ENCODE results near the gene CCDC138.

Gene CCDC138

DNA sequence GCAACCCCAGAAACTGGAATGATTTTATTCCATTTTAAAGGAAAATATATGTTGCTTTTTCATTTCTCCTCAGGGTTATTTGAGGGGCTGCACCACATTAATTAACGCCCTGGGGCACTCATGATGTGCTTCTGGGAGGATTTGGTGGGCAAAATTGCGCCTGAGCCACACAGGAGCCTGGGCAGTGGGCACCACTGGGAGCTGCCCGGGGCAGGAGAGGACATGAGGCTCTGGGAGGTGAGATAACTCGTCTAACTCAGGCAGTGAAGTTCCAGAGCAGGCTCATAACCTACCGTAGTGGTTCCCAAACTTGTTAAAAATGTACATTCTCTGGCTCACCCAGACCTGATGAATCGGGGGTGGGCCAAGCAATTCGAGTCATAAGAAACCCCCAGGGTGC lies 134.1 kb downstream of the CCDC138 start:
- Histone ChIP-seq H3K36me3 (ENCODE audit: control insufficient read depth, insufficient read depth, low read length) (no peaks in the 10 kb centered on the region), H3K27me3 (replicated peaks; ENCODE audit: control insufficient read depth, insufficient read depth, low read length) (no peaks in the 10 kb centered on the region; the same call in none of the 2 replicates), H3K4me3 (replicated peaks; ENCODE audit: low read depth, low read length) (no peak overlapping the region)
- no peak for DNase-seq (ENCODE audit: extremely low read depth, insufficient read length)
- TF ChIP-seq, protein P1, sequence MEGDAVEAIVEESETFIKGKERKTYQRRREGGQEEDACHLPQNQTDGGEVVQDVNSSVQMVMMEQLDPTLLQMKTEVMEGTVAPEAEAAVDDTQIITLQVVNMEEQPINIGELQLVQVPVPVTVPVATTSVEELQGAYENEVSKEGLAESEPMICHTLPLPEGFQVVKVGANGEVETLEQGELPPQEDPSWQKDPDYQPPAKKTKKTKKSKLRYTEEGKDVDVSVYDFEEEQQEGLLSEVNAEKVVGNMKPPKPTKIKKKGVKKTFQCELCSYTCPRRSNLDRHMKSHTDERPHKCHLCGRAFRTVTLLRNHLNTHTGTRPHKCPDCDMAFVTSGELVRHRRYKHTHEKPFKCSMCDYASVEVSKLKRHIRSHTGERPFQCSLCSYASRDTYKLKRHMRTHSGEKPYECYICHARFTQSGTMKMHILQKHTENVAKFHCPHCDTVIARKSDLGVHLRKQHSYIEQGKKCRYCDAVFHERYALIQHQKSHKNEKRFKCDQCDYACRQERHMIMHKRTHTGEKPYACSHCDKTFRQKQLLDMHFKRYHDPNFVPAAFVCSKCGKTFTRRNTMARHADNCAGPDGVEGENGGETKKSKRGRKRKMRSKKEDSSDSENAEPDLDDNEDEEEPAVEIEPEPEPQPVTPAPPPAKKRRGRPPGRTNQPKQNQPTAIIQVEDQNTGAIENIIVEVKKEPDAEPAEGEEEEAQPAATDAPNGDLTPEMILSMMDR (IDR thresholded peaks at IDR 0.05; ENCODE audit: insufficient read depth, low read length, poor library complexity, severe bottlenecking): no peak

DNA sequence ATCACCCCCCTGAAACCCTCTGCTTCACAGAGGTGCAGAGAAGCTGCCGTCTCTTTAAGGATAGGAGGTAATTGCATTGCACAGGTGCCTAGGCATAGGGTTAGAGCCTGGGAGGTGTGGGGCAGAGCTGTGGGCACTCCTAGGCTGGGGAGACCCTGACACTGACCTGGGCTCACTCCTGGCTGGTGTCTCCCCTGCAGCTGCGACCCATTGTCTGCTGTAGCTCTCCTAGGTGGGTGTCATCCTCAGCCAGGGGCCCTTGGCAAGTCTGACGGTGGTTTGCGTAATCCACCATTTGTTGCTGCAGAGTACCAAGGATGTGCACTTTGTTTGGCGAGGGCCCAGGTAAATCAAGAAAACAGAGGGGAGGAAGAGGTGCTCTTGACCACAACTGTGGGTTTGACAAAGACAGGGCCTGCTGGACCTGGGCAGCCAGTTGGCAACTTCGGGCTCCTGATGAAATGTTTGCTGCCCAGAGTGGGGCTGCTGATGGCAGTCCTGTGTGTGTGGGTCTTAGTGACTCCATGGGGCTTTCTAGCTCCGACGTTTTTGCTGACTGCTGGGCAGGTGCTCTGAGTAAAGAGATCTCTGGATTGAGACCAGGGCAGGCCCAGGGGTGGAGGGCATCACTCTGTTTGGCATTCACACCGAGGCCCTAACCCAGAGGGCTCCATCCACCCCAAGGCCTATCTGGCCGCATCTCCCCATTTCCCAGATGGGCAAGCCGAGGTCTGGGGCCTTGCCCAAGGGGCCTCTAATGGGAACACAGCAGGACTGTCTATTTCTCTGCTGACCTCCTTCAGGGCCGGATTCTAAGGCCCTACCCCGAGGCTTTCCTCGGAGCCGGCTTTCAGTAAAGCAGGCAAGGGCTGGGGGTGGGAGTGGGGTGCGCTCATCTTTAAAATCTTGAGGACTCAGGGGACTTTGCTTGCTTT lies 134.8 kb downstream of the CCDC138 start:
- DNase-seq (ENCODE audit: extremely low read depth, insufficient read length): no peak
- Histone ChIP-seq H3K27me3 (replicated peaks; ENCODE audit: control insufficient read depth, insufficient read depth, low read length) (no peaks in the 10 kb centered on the region; the same call in none of the 2 replicates), H3K36me3 (ENCODE audit: control insufficient read depth, insufficient read depth, low read length) (no peaks in the 10 kb centered on the region), H3K4me3 (replicated peaks; ENCODE audit: low read depth, low read length) (no peak overlapping the region)
- TF ChIP-seq, protein P1 (IDR thresholded peaks at IDR 0.05; ENCODE audit: insufficient read depth, low read length, poor library complexity, severe bottlenecking): no peak

DNA sequence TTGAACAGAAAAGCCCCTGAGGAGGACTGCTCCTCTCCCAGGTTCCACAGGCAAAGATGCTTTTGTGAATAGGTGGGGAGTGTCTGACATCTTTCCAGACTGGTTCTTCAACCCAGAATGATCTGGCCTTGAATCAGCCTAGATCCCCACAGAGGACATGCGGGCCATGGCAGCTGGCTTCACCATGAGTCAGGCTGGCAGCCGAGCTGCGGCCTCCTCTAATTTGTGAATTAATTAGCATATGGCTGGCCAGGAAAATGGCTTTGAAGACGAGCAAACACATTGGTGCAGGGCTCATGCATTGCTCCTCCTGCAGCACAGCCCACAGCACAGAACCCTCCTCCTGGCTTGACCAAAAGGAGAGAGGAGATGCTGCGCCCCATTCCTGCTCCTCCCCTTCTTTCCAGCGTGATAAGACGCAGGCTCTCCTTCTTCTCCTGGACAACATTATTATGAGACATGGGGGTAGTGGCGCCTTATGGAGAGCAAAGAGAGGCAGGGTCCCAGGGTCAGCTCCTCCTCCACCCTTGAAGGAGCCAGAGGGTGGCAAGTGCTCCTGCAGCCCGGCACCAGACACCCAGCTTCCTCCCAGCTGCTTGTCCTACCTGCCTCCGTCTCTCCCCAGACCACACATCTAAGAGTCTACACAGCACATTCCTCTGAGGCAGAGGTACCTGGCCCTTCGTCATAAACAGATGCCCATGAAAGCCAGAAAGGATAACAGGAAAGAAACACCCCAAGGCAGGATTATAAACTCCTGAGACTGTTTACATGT lies 135.8 kb downstream of the CCDC138 start:
- TF ChIP-seq, protein P1 (IDR thresholded peaks at IDR 0.05; ENCODE audit: insufficient read depth, low read length, poor library complexity, severe bottlenecking): no peak
- Histone ChIP-seq H3K36me3 (ENCODE audit: control insufficient read depth, insufficient read depth, low read length) (no peaks in the 10 kb centered on the region), H3K27me3 (replicated peaks; ENCODE audit: control insufficient read depth, insufficient read depth, low read length) (no peaks in the 10 kb centered on the region; the same call in none of the 2 replicates), H3K4me3 (replicated peaks; ENCODE audit: low read depth, low read length) (no peak overlapping the region)
- DNase-seq (ENCODE audit: extremely low read depth, insufficient read length): no peak

DNA sequence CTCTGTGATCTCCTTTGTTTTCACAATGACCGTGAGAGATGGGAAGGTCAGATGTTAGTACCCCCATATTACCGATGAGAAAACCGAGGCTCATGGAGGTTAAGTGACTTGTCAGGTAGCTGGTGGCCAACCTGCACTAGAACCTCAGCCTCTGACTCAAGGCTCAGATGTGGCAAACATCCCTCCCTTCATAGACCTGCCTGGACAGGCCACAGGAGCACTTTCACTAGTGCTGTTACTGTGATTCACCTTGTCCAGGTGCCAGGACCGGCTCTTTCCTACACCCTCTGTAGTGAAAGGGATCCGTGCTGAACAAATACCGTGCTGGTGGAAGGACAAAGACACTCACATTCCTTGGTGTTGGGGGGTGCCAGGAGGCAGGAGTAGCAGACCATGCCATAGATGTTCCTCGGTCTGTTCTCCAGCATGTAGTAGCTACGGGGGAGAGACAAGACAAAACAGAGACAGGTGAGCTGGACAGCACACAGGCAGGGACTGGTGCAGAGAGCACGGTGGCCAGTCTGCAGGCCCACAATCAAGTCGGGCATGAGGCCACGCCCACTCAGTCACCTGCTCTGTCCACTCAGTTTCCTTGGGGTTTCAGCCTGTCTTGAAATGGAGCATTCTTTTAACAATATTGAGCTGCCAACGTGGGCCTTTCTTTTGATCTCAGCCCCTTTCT lies 136.6 kb downstream of the CCDC138 start:
- TF ChIP-seq, protein P1 (IDR thresholded peaks at IDR 0.05; ENCODE audit: insufficient read depth, low read length, poor library complexity, severe bottlenecking): no peak
- H3K36me3 ChIP-seq (ENCODE audit: control insufficient read depth, insufficient read depth, low read length): no peaks in the 10 kb centered on the region
- DNase-seq (ENCODE audit: extremely low read depth, insufficient read length): no peak
- H3K27me3 ChIP-seq (replicated peaks; ENCODE audit: control insufficient read depth, insufficient read depth, low read length): no peaks in the 10 kb centered on the region; the same call in 1 of the 2 replicates
- no peak overlapping the region for H3K4me3 ChIP-seq (replicated peaks; ENCODE audit: low read depth, low read length)

DNA sequence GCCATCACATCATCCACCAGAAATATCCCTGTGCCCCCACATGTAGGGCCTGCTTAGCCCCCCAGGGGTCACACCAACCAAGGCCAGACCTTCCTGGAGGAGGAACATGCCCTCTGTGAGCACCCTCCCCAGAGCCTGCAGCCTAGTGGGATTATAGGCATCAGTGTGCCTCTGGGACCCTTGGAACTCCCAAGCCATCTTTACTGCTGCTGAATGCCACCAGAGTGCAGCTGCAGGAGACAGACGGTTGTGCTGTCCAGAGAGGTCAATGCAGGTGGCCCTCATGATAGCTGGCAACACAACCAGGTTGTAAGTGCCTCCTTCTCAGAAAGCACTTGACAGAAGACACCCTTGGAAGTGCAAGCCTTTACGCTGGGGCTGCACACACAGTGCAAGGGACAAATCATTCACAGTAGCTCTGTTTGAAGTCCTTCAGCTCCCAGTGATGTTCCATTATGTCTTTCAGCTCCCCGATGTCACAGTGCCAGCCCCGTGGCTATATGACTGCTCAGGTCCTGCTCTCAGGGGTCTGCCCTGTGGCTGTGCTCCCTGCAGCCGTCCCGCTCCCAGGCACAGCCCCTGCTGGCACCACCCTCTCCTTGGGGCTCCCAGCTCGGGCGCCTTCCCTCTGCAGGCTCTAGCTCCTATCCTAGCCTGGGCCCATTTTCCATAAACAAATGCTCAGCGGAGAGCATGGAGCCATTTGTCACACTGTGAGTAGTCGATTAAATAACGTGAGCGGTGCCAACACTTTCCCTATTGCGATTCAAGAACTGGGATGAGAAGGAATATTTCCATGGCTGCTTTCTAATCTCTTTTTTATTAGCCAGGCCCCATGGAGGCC lies 137.4 kb downstream of the CCDC138 start:
- Histone ChIP-seq H3K36me3 (ENCODE audit: control insufficient read depth, insufficient read depth, low read length) (no peaks in the 10 kb centered on the region), H3K27me3 (replicated peaks; ENCODE audit: control insufficient read depth, insufficient read depth, low read length) (no peaks in the 10 kb centered on the region; the same call in 1 of the 2 replicates), H3K4me3 (replicated peaks; ENCODE audit: low read depth, low read length) (no peak overlapping the region)
- TF ChIP-seq, protein P1 (IDR thresholded peaks at IDR 0.05; ENCODE audit: insufficient read depth, low read length, poor library complexity, severe bottlenecking): no peak
- no peak for DNase-seq (ENCODE audit: extremely low read depth, insufficient read length)

Measured in GM06990 (cell line).